HepG2 (cell line): Measurements from ENCODE around the gene SPACDR.

Source experiments
- NBN ChIP-seq: fragments of 450-650 bp; conservative IDR thresholded peaks from 2 replicates; pipeline ENCODE4 v1.6.1; 2017
- RELA ChIP-seq: sonication (generic); formaldehyde crosslinking; IDR thresholded peaks from 2 replicates; pipeline ENCODE4 v1.4.0; 2020; ENCODE audit warnings: missing genetic modification reagents

DNA sequence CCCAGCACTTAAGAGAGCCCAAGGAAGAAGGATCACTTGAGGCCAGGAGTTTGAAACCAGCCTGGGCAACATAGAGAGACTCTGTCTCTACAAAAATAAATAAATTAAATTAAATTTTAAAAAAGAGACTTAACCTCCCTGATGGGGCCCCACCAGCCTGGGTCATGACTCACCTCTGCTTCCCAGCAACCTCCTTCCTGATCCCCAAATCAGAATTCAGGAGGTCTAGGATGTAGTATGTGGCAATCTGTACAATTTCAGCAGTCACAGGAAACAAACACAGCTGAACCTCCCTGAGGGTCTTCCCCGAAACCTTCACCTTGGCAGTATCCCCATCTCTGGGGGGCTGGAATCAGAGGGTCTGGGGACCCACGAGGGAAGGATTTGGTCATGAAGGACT, 18.0 kb downstream of the SPACDR start:
- TF ChIP-seq RELA = no peak
- no peak for TF ChIP-seq NBN
